CD8-positive, alpha-beta memory T cell (primary cell): ENCODE results near the gene NUP98. TPM values are rescaled to one million over a fixed set of nuclear protein-coding genes. Genes with fewer than 3 reads are reported as not detected.
"Not testable (repeated sequence)": the region's sequence is repeated elsewhere in the genome, so short reads cannot be mapped to it uniquely, and the experiment has no call there.

Experiments
- CTCF ChIA-PET: fragments of 350-600 bp; sonication (Branson Sonifier 250); formaldehyde crosslinking; loops from one replicate; lab custom pipeline; 2021; ENCODE audit warnings: antibody characterized with exemption; lab: Charles Lee
- POLR2A ChIA-PET: fragments of 350-600 bp; sonication (Branson Sonifier 250); formaldehyde crosslinking; loops from one replicate; lab custom pipeline; 2021; ENCODE audit warnings: antibody characterized with exemption; lab: Charles Lee
- DNase-seq, 5 donors: peaks; one replicate each; pipeline versions ENCODE4 v3.0.0 to v3.0.0-alpha.2; 2020 to 2022; ENCODE audit warnings: mixed read lengths in 1 of 5
- H3K27ac ChIP-seq: one replicate; pipeline ENCODE4 v1.7.0; 2013; ENCODE audit warnings: low read depth, mild to moderate bottlenecking, low read length, moderate library complexity
- H3K27me3 ChIP-seq: 2 replicates; pipeline ENCODE4 v1.7.0; 2013; ENCODE audit warnings: low read length, mild to moderate bottlenecking; ENCODE audit not compliant: insufficient read depth, poor library complexity, severe bottlenecking
- H3K36me3 ChIP-seq: 2 replicates; pipeline ENCODE4 v1.7.0; 2013; ENCODE audit warnings: mild to moderate bottlenecking, low read length, moderate library complexity; ENCODE audit not compliant: insufficient read depth
- H3K4me1 ChIP-seq: 2 replicates; pipeline ENCODE4 v1.7.0; 2013; ENCODE audit warnings: mild to moderate bottlenecking, low read length, moderate library complexity; ENCODE audit not compliant: insufficient read depth
- H3K4me3 ChIP-seq: 2 replicates; pipeline ENCODE4 v1.7.0; 2013; ENCODE audit warnings: mild to moderate bottlenecking, low read length
- H3K9me3 ChIP-seq: 2 replicates; pipeline ENCODE4 v1.7.0; 2013; ENCODE audit warnings: mild to moderate bottlenecking, low read length
- H3K27ac Mint-ChIP-seq, 8 donors: one replicate each; pipeline ENCODE4 v1.8.0; 2020 to 2021; ENCODE audit warnings: mixed read lengths in 8 of 8, mild to moderate bottlenecking in 6 of 8, inconsistent platforms in 3 of 8, moderate library complexity in 3 of 8
- H3K27me3 Mint-ChIP-seq, 2 donors: one replicate each; pipeline ENCODE4 v1.8.0; 2020 to 2021; ENCODE audit warnings: mixed read lengths in 2 of 2, mild to moderate bottlenecking in 1 of 2, moderate library complexity in 1 of 2
- H3K36me3 Mint-ChIP-seq, 3 donors: one replicate each; pipeline ENCODE4 v1.8.0; 2020 to 2021; ENCODE audit warnings: mixed read lengths in 3 of 3, inconsistent platforms in 1 of 3, mild to moderate bottlenecking in 1 of 3
- H3K4me1 Mint-ChIP-seq, 3 donors: one replicate each; pipeline ENCODE4 v1.8.0; 2020 to 2021; ENCODE audit warnings: mixed read lengths in 3 of 3, inconsistent platforms in 1 of 3, mild to moderate bottlenecking in 1 of 3
- H3K4me3 Mint-ChIP-seq, 7 donors: one replicate each; pipeline ENCODE4 v1.8.0; 2020 to 2021; ENCODE audit warnings: mixed read lengths in 7 of 7, mild to moderate bottlenecking in 6 of 7, moderate library complexity in 4 of 7, inconsistent platforms in 2 of 7
- H3K9me3 Mint-ChIP-seq, 5 donors: one replicate each; pipeline ENCODE4 v1.8.0; 2020 to 2022; ENCODE audit warnings: mixed read lengths in 5 of 5, mild to moderate bottlenecking in 3 of 5, moderate library complexity in 2 of 5, inconsistent platforms in 1 of 5
- polyA plus RNA-seq: library from polyadenylated mRNA; unstranded; fragments of 300-500 nt; fragmentation: Illumina TruSeq; gene quantifications from one replicate; pipeline ENCODE4 v1.2.3, GENCODE V29; 2021
- total RNA-seq, 2 experiments: library from RNA; stranded (reverse); gene quantifications; one replicate each; pipeline ENCODE4 v1.2.3, GENCODE V29; 2021

Gene NUP98
- total and polyA plus RNA-seq, 3 experiments from 2014 or later, result 49.0 to 105 (median 101) TPM

- peak overlapping the region in 5 of 7 donors; percentile 50 to 89 (median 57) for H3K4me3 Mint-ChIP-seq
- H3K36me3 Mint-ChIP-seq, H3K27me3 ChIP-seq, H3K9me3 Mint-ChIP-seq, H3K36me3 ChIP-seq, H3K4me1 ChIP-seq, CTCF ChIA-PET, H3K9me3 ChIP-seq, H3K27ac Mint-ChIP-seq, POLR2A ChIA-PET: not testable (repeated sequence)
- Histone ChIP-seq H3K27ac (peak overlapping the region; percentile 47), H3K4me3 (peak overlapping the region; percentile 38)
- peaks cover 7 to 18% (median 7%) of the 10 kb centered on the region in 3 donors for H3K4me1 Mint-ChIP-seq
- peaks cover 33 to 68% of the 10 kb centered on the region in 2 donors for H3K27me3 Mint-ChIP-seq
- peak in 1 of 5 donors; percentile 28 for DNase-seq
Observed at GRCh38 chr11:3643102-3643546, 154.2 kb downstream of the NUP98 start.

- H3K4me3 Mint-ChIP-seq, result peak overlapping the region; percentile 50 to 89 (median 79)
- peak; percentile 29 to 72 (median 52) for DNase-seq
- peaks cover 7 to 18% (median 7%) of the 10 kb centered on the region in 3 donors for H3K4me1 Mint-ChIP-seq
- ChIA-PET POLR2A (no interaction called here), CTCF (no interaction called here)
- Histone ChIP-seq H3K4me1 (peaks cover 9% of the 10 kb centered on the region), H3K27ac (peak overlapping the region; percentile 47), H3K9me3 (no peaks in the 10 kb centered on the region), H3K4me3 (peak overlapping the region; percentile 38), H3K27me3 (peaks cover 4% of the 10 kb centered on the region), H3K36me3 (no peaks in the 10 kb centered on the region)
- H3K36me3 Mint-ChIP-seq, result no peaks in the 10 kb centered on the region
- peak overlapping the region in 2 of 8 donors; percentile 27 to 92 for H3K27ac Mint-ChIP-seq
- H3K9me3 Mint-ChIP-seq, result no peaks in the 10 kb centered on the region
- peaks cover 35 to 61% of the 10 kb centered on the region in 2 donors for H3K27me3 Mint-ChIP-seq
Observed at GRCh38 chr11:3642071-3642951, 155.0 kb downstream of the NUP98 start.

GRCh38 chr11:3641701-3642070 is 155.7 kb downstream of the NUP98 start, which contains the start of gene ART5:
TSS of gene ART5 (minus strand) at chr11:3641992. CDS start at chr11:3641862, 130 bp downstream.
- CTCF ChIA-PET, result no interaction called here
- Mint-ChIP-seq H3K9me3 (no peaks in the 10 kb centered on the region), H3K4me1 (peaks cover 7 to 18% (median 7%) of the 10 kb centered on the region in 3 donors), H3K4me3 (peak within 1 kb of the TSS; percentile 59 to 89 (median 79)), H3K36me3 (no peaks in the 10 kb centered on the region), H3K27me3 (peaks cover 35 to 60% of the 10 kb centered on the region in 2 donors), H3K27ac (peak within 1 kb of the TSS in 3 of 8 donors; percentile 13 to 92 (median 47))
- no peaks in the 10 kb centered on the region for H3K36me3 ChIP-seq
- no peaks in the 10 kb centered on the region for H3K9me3 ChIP-seq
- peak within 1 kb of the TSS; percentile 47 for H3K27ac ChIP-seq
- POLR2A ChIA-PET, result no interaction called here
- peaks cover 9% of the 10 kb centered on the region for H3K4me1 ChIP-seq
- H3K27me3 ChIP-seq, result peaks cover 4% of the 10 kb centered on the region
- no peak for DNase-seq
- H3K4me3 ChIP-seq, result peak within 1 kb of the TSS; percentile 38

GRCh38 chr11:3641191-3641590 is 156.2 kb downstream of the NUP98 start:
- Mint-ChIP-seq H3K9me3 (no peaks in the 10 kb centered on the region), H3K4me1 (peaks cover 7 to 18% (median 7%) of the 10 kb centered on the region in 3 donors), H3K27ac (peak overlapping the region in 2 of 8 donors; percentile 13 to 47), H3K4me3 (peak overlapping the region; percentile 59 to 80 (median 68)), H3K27me3 (peaks cover 35 to 60% of the 10 kb centered on the region in 2 donors), H3K36me3 (no peaks in the 10 kb centered on the region)
- Histone ChIP-seq H3K4me3 (no peak overlapping the region), H3K9me3 (no peaks in the 10 kb centered on the region), H3K36me3 (no peaks in the 10 kb centered on the region), H3K27me3 (peaks cover 4% of the 10 kb centered on the region), H3K4me1 (peaks cover 9% of the 10 kb centered on the region), H3K27ac (no peak overlapping the region)
- POLR2A ChIA-PET, result no interaction called here
- DNase-seq, result peak in 1 of 5 donors; percentile 31
- CTCF ChIA-PET, result no interaction called here

GRCh38 chr11:3639841-3640240 is 157.5 kb downstream of the NUP98 start:
- peak in 1 of 5 donors; percentile 39 for DNase-seq
- no peak overlapping the region for H3K27ac ChIP-seq
- H3K9me3 ChIP-seq, result no peaks in the 10 kb centered on the region
- Mint-ChIP-seq H3K27me3 (peaks cover 31 to 53% of the 10 kb centered on the region in 2 donors), H3K4me1 (peaks cover 7 to 18% (median 7%) of the 10 kb centered on the region in 3 donors), H3K4me3 (no peak overlapping the region), H3K27ac (no peak overlapping the region), H3K9me3 (no peaks in the 10 kb centered on the region), H3K36me3 (no peaks in the 10 kb centered on the region)
- H3K27me3 ChIP-seq, result peaks cover 4% of the 10 kb centered on the region
- ChIA-PET POLR2A (no interaction called here), CTCF (no interaction called here)
- H3K4me3 ChIP-seq, result no peak overlapping the region
- H3K36me3 ChIP-seq, result no peaks in the 10 kb centered on the region
- peaks cover 9% of the 10 kb centered on the region for H3K4me1 ChIP-seq

- H3K36me3 Mint-ChIP-seq, result no peaks in the 10 kb centered on the region
- H3K4me3 Mint-ChIP-seq, result peak overlapping the region in 1 of 7 donors; percentile 63
- H3K4me3 ChIP-seq, result no peak overlapping the region
- CTCF ChIA-PET, result no interaction called here
- H3K9me3 ChIP-seq, result no peaks in the 10 kb centered on the region
- no peaks in the 10 kb centered on the region for H3K9me3 Mint-ChIP-seq
- peaks cover 7 to 17% (median 7%) of the 10 kb centered on the region in 3 donors for H3K4me1 Mint-ChIP-seq
- H3K27me3 Mint-ChIP-seq, result peaks cover 23 to 43% of the 10 kb centered on the region in 2 donors
- peaks cover 1% of the 10 kb centered on the region for H3K27me3 ChIP-seq
- H3K27ac ChIP-seq, result no peak overlapping the region
- peak in 1 of 5 donors; percentile 20 for DNase-seq
- no peaks in the 10 kb centered on the region for H3K36me3 ChIP-seq
- peaks cover 9% of the 10 kb centered on the region for H3K4me1 ChIP-seq
- no peak overlapping the region for H3K27ac Mint-ChIP-seq
- POLR2A ChIA-PET, result no interaction called here
Observed at GRCh38 chr11:3638513-3638912, 158.8 kb downstream of the NUP98 start.

- Histone ChIP-seq H3K27ac (no peak overlapping the region), H3K4me3 (no peak overlapping the region), H3K9me3 (no peaks in the 10 kb centered on the region), H3K27me3 (no peaks in the 10 kb centered on the region), H3K36me3 (no peaks in the 10 kb centered on the region), H3K4me1 (no peaks in the 10 kb centered on the region)
- ChIA-PET POLR2A (no interaction called here), CTCF (no interaction called here)
- H3K4me3 Mint-ChIP-seq, result no peak overlapping the region
- no peak for DNase-seq
- H3K9me3 Mint-ChIP-seq, result no peaks in the 10 kb centered on the region
- no peaks in the 10 kb centered on the region for H3K36me3 Mint-ChIP-seq
- peaks cover 0 to 8% (median 4%) of the 10 kb centered on the region in 3 donors for H3K4me1 Mint-ChIP-seq
- peaks cover 13 to 37% of the 10 kb centered on the region in 2 donors for H3K27me3 Mint-ChIP-seq
- H3K27ac Mint-ChIP-seq, result no peak overlapping the region
Observed at GRCh38 chr11:3637201-3637600, 160.2 kb downstream of the NUP98 start.
